GM10847 (cell line): ENCODE data around the gene IGSF9B.

Experiments
- POLR2A ChIP-seq: IDR thresholded peaks from 2 replicates; pipeline ENCODE4 v1.6.1; 2011; ENCODE audit not compliant: insufficient read length; ENCODE audit errors: extremely low read depth

The IGSF9B gene

GRCh38 chr11:133907216-133907615 lies 49.6 kb downstream of the IGSF9B start:
- TF ChIP-seq POLR2A = no peak

- no peak for TF ChIP-seq POLR2A
These were observed 50.0 kb downstream of the IGSF9B start for GRCh38 chr11:133906746-133907145.

- TF ChIP-seq POLR2A = no peak
These were observed 50.5 kb downstream of the IGSF9B start for GRCh38 chr11:133906241-133906640.

- no peak for TF ChIP-seq POLR2A
These were observed 51.1 kb downstream of the IGSF9B start for GRCh38 chr11:133905677-133906156.

- TF ChIP-seq POLR2A = no peak
These were observed 51.8 kb downstream of the IGSF9B start for GRCh38 chr11:133904818-133905515.

- no peak for TF ChIP-seq POLR2A
These were observed 52.6 kb downstream of the IGSF9B start for GRCh38 chr11:133903875-133904817.

GRCh38 chr11:133903056-133903455 lies 53.7 kb downstream of the IGSF9B start:
- TF ChIP-seq POLR2A = no peak

- no peak for TF ChIP-seq POLR2A
These were observed 54.3 kb downstream of the IGSF9B start for GRCh38 chr11:133902506-133902905.

- TF ChIP-seq POLR2A = no peak
These were observed 54.8 kb downstream of the IGSF9B start for GRCh38 chr11:133901999-133902398.

GRCh38 chr11:133901316-133901715 lies 55.5 kb downstream of the IGSF9B start:
- TF ChIP-seq POLR2A = no peak

- TF ChIP-seq POLR2A = no peak
These were observed 56.3 kb downstream of the IGSF9B start for GRCh38 chr11:133900176-133901105.

- no peak for TF ChIP-seq POLR2A
These were observed 58.0 kb downstream of the IGSF9B start for GRCh38 chr11:133898770-133899115.

GRCh38 chr11:133898031-133898769 lies 58.6 kb downstream of the IGSF9B start:
- TF ChIP-seq POLR2A = no peak

- TF ChIP-seq POLR2A = no peak
These were observed 59.5 kb downstream of the IGSF9B start for GRCh38 chr11:133897331-133897650.
